Inflammatory macrophage treated with lipopolysaccharide for 4 hours (primary cell): Measurements from ENCODE around the gene FIGLA.

ENCODE experiments used
- DNase-seq: peaks from one replicate; pipeline ENCODE4 v3.0.0-alpha.2; 2020

FIGLA gene

DNA sequence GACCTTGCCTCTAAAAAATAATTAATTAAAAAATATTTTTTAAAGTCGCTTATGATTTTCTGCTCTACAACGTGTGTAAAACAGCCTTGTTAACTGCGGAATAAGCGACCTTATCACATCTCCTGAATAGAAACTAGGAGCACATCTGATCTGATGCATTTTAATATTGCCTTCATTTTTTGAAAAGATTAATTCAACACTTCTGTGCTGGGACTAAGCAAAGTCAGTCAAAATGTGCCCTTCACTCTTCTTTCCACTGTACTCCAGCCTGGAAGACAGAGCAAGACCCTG lies 17.3 kb upstream of the FIGLA start:
- no peak for DNase-seq

DNA sequence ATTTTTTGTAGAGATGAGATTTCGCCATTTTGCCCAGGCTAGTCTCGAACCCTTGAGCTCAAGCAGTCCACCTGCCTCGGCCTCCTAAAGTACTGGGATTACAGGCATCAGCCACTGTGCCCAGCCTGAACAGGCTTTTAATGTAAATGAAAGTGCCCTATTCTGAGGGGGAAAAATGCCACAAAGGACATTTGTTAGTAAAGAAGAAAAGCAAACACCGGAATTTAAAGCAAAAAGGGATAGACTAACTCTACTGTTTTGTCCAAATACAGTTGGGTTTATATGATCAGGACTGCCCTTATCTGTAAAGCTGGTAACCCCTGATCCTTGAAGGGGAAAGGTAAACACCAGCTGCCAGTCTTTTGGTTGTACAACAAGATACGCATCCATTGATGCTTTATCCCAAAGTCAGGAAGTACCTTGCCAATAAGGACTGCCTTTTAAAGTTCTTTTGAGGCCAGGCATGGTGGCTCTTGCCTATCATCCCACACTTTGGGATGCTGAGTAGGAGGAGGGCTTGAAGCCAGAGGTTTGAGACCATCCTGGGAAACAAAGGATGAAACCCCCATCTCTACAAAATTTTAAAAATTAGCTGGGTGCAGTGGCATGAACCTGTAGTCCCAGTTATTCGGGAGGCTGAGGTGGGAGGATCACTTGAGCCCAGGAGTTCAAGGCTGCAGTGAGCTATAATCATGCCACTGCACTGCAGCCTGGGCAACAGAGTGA lies 16.8 kb upstream of the FIGLA start:
- no peak for DNase-seq

DNA sequence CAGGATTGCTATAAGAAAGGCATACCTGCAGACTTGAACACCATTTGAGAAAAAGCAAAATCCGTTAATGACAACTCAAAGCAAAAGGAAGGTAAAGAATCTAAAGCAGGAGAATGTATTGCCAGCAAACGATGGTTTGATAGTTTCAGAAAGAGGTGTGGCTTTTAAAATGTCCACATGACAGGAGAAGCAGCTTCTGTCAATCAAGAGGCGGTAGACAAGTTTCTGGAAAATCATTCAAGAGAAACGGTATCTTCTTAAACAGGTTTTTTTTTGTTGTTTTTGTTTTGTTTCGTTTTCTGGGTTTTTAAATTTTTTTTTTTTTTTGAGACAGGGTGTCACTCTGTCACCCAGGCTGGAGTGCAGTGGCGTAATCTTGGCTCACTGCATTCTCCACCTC lies 16.2 kb upstream of the FIGLA start:
- DNase-seq: peak; percentile 2

DNA sequence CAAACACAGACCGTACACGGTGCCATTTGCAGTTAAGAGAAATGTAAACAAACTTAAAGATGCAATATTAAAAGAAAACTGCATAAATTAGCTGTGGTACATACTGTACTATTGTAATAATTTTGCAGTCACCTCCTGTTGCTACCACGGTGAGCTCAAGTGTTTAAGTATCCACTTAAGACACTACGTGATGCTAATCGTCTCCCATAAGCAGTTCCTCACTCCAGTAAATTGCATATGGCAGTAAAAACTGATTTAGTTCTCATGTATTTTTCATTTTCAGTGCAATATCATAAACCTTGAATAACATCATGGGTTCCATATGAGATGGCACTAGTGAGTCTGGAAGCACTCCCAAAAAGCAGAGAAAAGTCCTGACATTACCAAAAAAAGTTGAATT lies 15.6 kb upstream of the FIGLA start:
- DNase-seq: no peak

DNA sequence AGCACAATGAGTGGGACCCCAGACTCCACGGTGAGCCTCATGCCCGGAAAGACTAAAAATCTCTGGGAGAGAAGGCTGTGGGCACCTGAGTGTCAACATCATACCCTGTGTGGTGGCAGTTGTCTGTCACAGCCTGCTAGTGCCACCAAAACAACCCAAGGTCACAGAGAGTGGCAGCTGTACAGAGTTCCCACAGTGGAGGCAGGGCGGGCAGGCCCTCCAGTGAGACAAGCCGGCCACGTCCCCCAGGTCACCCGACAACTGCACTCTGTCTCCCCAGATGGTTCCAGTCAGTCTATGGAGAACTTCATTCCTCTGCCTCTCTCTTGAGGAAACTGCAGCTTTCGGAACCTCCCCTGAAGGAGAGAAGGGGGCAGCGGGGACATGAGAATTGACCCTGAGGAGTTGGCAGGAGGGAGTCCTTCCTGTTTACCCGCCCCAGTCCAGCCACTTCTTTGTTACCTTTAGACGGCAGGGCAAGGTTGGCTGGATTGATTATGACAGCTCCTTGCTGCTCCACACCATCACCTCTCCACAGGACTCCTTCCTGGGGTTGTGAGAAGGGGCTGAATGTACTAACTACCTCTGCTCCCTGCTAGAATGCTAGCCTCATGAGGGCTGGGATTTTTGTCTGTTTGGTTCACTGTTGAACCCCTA lies 11.3 kb upstream of the FIGLA start:
- no peak for DNase-seq

DNA sequence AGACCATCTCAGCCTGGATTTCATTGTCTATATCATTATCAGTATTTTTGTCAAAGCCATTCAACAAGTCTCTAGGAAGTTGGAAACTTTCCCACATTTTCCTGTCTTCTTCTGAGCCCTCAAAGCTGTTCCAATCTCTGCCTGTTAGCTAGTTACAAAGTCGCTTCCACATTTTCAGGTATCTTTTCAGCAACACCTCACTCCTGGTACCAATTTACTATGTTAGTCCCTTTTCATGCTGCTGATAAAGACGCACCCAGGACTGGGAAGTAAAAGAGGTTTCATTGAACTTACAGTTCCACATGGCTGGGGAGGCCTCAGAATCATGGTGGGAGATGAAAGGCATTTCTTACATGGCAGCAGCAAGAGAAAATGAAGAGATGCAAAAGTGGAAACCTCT lies 9.3 kb upstream of the FIGLA start:
- no peak for DNase-seq

DNA sequence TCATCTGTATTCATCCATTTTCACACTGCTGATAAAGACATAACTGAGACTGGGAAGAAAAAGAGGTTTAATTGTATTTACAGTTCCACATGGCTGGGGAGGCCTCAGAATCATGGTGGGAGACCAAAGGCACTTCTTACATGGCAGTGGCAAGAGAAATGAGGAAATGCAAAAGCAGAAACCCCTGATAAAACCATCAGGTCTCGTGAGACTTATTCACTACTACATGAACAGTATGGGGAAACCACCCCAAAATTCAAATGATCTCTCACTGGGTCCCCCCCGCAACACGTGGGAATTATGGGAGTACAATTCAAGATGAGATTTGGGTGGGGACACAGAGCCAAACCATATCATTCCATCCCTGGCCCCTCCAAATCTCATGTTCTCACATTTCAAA lies 7.6 kb upstream of the FIGLA start:
- peak; percentile 63 for DNase-seq

DNA sequence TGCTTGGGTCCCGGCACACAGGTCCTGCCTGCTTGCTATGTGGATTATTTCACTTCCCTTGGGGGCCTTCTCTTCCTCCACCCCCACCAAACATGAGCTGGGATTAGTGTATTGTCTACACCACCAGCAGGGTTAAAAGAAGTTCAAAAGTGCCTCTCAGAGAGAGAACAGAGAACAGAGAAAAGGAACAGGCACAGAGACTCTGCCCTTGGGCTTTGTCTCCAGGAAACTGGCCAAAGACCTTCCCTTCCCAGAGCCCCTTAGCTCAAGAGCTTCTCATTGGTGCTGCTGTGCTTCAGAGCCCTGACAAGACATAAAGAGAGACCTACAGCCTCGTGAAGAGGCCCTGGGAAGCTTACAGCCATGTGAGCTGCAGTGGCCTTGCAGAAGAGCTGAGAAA lies 7.1 kb upstream of the FIGLA start:
- DNase-seq: peak; percentile 46

DNA sequence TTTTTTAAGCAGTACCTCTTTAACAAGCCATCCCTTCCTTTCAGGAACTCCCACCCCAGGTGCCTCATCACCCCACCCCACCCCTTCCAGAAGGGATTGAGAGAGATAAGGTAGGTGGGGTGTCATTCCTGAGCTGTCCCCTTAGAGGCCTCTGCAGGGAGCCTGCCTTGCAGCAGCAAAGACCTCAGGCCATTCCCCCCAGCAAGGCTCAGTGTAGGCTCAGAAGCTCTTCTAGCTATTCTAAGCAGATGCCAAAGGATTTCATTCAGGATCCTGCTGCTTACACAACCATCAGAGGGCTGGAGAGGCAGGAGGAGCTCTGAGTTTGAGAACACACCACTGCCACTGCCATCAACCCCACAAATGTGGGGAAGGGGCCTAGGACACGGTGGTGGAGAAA lies 5.8 kb upstream of the FIGLA start:
- DNase-seq: no peak

DNA sequence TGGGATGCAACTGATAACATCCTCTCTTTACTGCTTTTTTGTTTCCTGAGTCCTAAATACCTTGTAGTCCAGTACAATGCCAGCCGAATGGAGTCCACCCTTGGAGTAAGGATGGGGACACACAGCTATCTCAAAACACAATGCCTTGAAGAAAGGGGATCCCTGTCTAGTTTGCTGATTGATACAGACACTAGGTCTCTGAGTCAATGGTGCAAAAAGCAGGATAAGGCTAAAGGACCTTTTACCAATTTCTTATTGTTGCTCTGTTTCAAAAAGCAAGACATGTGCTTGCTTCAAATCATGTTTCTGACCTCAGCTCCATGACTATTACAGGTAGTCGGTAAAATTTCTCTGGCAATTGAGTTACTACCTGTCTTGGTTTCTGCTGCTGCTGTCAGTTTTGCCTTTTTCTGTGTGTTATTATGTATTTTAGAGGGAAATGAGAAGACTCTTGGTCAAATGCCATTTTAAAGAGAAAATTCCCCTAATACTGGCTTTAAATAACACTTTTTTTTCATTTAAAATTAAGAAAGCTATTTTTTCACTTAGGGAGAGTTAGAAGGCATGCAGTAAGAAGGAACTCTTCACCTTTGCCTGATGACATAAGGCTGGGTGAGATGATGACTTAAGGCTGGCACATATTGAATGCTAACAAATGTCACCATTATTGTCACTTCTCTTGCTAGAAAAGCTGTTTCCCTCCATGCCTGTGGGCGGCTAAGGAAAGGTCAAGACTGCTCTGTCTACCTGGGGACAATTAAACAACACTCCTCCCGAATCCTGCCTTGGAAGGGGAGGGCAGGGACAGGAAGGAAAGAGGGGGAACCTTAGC lies 4.9 kb upstream of the FIGLA start:
- DNase-seq: no peak

DNA sequence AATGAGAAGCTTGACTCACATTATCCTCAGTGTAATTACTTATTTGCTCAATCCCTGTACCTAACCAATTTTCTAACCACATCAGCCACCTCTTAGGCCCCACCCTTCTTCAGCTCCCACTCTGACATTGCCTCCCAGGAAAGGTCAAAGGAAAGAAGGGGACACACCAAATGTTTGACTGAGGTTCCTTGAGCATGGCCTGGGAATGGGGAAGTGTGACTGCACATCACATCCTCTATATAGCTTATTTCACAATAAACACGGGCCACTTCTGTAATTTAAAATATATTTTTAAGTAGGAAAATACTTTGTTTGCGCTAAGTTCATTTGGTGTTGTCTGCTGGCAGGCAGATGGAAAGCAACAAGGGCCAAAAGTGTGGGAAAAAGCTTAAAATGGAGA lies 3.0 kb upstream of the FIGLA start:
- DNase-seq: peak; percentile 93

DNA sequence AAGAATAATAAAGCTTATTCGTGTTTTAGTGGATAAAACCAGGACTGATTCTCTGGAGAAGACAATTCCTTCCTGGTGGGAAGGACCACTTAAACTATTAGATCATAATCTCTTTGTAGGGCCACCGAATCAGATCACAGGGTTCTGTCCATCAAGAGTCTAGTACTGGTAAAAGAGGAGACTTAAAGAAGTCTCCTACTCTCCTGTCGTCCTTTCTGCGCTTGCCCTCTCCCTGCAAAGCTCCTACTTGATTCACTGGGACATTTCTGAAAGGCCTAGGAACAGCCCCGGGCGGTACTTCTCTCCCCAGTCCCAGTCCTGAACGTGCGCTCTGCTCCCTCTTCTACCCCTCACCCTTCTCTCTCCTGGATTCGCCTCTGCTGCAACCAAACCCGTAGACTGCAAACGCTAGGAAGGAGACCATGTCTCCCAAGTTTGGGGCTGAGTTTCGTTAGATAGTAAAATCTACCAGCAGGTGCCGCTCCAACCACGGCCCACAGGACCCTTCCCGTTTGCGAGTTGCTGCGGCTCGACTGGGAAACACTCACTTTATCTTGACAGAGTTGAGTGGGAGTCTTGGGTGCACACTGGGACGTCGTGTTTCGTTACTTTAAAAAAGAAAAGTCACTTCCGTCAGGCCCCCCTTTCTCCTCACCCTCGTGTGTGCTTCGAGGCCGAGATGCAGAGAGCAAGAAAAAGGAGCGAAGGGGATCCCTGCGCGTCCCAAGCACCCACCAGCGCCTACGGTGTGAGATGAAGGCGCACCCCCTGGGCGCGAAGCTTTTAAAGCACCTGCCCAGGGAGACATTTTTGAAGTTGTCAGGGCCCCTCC lies 923 bp downstream of the FIGLA start:
- peak; percentile 73 for DNase-seq

DNA sequence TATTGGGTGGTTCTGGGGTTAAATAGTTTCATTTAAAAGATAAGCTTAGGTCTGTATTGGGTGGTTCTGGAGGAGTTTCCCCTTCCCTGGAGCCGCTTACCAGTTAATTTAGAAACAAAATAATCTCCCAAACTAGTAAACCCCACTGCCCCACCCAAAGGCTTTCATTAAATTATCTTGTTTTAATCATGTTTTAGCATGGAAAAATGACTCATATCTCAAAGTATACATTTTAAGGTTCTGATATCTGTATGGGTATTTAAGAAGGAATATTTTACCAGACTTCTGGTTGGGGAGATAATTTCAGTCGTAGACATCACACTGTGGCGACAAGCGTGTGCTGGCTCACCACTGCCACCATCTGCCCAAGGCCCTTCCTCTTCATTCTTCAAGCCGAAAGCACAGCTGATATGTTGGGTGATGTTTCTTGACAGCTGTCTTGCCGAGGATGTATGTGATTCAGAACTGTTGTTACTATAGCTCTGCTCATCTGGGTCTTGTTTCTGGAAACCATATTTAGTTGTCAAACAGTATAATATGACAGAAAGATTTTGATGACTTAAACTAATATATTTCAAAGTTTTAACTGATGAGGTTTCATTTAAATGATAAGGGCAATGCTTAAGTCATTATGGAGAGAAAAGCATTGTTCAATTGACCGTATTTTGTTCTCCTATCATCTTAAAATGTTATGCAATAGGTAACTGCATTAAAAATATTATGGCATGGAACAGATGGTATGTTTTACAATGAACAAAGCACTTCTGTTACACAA lies 5.1 kb downstream of the FIGLA start:
- peak; percentile 56 for DNase-seq

DNA sequence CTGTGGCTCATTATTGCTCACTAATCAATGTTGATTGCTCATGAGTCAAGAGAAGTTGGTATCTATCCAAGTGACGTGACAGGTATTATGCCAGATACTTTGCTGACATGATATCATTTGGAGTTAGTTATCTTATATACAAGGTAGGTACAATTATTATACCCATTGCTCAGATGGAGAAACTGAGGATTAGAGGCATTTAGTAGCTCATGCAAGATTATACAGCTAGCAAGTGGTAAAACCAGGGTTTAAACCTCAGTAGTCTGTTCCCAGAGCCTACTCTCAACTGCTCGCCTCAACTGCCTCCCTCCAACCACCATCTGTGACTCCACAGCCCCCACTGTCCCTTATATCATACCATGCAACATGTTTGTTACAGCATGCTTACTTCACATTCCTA lies 6.1 kb downstream of the FIGLA start:
- no peak for DNase-seq

DNA sequence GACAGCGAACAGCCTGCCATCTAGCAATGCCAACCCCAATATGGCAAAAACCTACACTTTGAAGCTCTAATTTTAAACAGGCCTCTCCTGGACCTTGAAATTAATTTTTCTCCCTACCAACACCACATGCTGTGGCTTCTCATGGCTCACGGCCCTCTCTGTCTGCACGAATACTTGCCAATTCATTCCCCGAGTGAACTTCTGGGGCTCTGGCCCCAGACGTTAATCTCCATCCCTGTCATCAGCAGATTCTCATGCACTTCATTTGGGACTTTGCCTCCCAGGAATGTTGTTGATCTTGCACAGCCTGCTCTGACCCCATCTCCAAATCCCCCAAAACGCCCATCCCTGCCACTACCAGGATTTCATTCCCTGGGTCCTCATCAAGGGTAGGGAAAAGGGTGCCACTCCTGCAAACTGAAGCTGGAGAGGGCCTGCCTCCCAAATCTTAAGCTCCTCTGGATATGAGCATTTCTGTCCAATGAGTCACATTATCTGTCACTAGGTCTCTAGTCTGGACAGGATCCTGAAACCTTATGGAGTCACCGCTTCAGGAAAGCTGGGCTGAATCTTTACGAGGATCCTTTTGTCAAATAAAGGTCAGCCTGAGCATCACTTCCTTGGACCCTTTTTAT lies 10.4 kb downstream of the FIGLA start:
- DNase-seq: no peak

DNA sequence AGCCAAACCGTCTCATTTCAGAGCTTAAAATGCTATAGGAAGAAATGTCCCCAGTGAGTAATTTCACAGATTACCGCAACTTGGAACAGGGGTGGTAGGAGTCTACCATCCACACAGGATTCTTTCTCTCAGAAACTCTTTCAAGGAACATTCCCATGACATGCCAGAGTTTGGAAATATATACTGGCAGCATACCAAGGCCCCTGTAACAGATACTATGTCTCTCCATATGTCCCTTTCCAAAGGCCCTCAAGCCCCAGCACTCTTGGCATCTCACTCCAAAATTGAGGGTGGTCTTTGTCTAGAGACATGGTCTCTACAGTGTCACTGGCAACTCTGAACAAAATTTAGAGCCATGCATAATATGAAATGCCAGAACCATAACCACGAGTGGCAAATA lies 11.0 kb downstream of the FIGLA start:
- DNase-seq: no peak

DNA sequence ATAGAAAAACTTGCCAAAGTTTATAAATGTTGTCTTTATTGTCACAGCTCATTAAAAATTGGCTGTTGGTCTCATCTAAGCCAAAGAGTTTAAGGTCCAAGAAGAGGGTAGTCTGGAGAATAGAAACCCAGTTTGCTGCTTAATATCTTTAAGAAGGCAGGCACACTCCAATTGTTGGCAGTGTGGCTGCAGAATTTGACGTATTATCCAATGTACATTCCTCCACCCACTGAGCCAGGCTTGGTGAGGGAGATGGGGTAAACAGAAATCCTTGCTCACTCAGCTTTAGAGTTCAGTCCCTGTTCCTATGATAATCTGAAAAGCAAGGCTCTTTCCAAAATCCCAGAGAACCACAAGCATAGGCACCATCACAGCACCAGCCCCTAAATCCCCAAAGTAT lies 11.8 kb downstream of the FIGLA start:
- DNase-seq: no peak

DNA sequence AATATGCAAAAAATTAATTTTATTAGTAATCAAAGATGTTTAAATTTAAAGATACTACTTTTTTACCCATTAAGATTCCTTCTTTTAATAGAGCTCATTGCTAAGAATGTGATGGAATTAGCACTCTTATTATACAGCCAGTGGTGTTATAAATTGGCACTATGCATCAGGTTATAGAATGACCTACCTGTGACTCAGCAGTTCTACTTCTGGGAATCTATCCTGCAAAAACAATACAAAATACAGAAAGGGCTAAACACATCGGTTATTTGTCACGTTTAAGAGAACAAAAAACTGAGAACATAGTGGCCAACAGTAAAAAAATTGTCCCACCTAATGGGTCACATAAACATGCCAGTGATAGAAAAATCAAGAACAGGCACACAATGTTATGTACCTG lies 13.0 kb downstream of the FIGLA start:
- DNase-seq: no peak

DNA sequence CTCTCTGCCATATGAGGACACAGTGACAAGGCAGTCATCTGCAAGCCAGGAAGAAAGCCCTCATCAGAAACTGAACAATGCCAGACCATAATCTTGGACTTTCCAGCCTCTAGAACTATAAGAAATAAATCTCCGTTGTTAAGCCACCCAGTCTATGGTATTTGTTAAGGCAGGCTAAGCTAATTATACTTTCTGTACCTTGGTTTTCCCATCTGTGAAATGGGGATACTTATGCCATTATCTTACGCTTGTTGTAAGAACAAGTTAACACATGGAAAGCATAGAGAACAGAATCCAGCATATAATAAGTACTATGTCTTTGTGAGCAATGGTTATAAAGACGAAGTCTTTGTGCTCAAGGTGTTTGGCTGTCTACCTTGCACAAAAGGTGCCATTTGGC lies 14.2 kb downstream of the FIGLA start:
- DNase-seq: no peak

DNA sequence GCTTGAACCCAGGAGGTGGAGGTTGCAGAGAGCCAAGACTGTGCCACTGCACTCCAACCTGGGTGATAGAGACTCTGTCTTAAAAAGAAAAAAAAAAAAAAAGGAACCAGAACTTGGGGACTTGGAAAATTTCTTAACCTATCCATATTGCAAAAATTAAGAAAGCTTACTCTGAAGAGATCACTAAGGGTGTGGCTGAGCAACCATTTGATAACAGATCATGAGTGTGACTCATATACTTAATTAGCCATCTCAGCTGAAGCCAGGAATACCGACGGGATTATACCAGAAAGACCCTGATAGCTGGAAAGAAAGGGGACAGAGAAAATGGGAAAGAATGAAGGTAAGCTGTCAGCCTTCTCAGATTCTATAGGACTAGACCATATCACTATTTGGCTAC lies 15.3 kb downstream of the FIGLA start:
- DNase-seq: peak; percentile 71

DNA sequence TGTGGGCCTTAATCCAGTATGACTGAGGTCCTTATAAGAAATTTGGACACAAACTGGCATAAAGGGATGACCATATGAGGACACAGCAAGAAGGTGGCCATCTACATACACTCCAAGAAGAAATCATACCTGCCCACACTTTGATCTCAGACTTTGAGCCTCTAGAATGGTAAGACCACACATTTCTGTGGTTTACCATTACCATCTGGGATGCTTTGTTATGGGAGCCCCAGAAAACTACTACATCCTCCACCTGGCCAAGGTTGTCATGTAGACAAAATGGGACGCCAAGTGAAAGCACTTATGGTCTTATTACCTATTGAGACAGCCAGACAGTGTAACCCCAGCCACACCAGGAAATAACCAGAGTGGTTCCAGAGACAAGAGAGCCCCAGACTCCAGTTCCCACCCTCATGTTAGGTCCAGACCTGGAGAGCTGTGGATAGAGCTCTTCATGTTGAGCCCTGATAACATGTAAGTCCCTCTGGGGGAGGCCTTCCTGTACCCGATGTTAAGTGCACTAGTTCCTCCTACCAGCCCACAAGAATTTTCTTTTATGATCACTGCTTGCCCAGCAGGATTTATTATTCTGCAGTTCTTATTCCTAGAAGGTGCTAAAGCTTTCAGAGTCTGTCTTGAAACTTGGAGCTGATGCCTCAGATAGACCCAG lies 17.8 kb downstream of the FIGLA start:
- DNase-seq: no peak

DNA sequence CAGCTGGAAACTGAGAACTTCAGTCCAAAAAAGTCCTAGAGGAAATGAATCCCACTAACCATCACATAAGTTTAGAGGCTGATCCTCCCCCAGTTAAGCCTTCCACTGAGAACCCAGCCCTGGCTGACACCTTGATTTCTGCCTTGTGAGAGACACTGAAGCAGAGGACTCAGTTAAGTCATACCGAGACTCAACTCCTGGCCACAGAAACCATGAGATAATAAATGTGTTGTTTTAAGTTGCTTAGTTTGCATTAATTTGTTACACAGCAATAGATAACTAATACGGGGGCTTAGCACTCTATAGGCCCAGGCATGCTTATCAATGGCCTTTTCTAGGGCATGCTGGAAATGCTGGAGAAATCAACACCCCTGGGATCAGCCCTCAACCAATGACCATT lies 19.0 kb downstream of the FIGLA start:
- no peak for DNase-seq
